NCI-H82 (cell line): ENCODE measurements around the gene HOMER3.

Source experiments
- DNase-seq: peaks from one replicate; lab custom pipeline; 2025; lab: John Stamatoyannopoulos, UW

The HOMER3 gene

DNA sequence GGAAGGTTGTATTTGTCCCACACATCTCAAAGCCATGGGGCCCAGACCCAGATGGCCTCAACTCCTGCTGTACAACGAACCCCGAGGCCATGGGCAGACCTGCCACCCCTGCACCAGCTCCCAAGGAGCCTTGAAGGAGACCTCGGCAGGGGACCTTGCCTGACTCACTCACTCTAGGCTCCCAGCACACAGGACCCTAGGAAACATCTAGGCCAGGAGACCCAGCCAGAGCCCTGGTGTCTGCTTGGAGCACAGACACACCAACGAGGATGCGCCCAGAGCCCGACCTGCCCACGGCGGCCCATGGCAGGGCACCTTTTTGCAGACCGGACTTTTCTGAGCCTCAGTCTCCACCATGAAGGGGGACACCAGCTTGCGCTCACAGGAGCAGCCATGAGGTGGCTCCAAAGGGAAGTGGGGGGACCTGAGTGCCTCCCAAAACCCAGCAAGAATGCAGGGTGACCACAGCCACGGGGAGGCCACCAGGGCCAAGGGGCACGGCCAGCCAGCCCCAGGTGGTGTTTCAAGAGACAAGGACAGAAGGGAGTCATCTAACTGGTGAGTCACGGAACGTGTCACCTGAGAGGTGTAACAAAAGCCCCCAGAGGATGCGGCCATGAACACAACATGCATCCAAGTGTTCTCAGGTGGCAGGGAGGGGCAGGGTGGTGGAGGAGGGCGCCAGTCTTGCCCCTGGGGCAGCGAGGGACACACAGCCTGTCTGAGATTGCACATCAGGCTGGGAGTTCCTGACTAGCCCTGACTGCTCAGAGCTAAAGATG, 40.1 kb downstream of the HOMER3 start:
- no peak for DNase-seq

DNA sequence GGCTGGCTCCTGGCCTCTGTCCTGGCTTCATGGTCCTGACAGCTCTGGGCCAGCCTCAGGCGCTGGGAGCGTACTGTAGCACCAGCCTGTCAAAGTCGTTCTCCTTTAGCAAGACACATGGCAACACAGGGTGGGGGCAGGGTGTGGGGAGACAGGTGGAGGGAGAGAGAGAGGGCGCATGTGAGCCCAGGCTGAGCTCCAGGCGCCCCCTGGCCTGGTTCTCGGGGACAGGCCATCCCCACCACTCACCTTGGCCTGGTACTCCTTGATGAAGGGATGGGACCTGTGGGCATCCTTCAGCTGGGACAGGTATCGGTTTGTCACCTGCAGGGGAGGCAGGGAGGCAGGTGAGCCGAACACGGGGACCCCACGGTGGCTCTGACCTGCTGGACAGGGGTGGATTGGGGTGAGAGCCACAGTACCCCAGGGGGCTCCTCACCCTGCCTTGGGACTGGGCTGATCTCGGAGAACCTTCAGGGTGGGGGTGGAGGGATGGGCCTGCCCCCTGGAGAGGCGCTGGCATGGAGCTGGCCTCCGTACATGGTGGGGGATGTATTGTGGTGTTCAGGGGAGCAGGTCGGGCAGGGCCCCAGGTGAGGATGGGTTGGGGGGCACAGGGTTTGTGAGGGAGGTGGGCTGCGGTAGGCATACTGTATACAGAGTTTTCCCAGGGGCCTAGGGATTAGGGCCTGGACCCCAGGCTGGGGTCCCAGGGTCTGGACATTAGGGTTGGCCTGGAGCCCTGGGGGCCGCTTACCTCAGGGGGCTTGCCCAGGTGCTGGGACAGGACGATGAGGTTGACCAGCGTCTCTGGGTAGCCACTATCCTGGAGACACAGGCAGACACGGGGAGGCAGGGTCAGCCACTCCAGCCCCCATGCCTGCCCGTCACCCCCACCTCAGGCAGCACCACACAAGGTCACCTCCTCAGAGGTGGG, 41.1 kb downstream of the HOMER3 start:
- DNase-seq, result peak; percentile 54

DNA sequence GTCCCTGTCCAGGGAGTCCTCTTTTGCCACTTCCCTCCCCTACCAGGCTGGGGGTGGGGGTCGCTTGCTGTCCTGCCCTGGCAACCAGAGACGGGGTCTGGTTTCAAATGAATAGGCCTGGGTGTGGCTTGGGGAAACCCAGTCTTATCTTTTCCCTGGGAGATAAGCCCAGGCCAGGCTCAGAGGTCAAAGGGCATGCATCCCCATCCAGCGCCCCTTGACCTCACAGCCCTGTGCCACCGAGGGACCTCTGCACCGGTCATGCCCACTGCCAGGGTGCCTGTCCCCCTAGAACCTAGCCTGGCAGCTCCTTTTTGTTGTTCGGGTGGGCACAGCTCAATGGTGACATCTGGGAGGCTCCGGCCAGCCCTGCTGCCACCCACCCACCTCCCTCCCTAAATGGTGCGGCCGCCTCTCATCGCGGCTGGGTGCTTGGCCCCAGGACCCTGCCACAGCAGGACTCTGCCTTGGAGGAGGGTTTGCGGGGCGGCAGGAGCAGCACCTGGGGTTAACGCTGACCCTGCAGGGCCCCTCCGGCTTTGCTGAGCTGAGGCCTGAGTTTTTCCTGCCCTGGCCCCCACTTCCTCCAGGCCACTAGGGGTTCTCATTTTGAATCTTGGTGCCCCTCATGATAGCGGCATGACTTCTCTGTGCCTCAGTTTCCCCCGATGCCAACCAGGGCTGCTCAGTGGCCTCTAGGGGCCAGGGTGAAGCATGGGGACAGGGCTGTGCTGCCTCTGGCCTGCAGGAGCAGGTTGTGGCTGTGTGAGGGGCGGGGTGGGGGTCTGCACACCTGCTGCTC, 42.2 kb downstream of the HOMER3 start:
- DNase-seq, result no peak

GRCh38 chr19:18898081-18898606, 42.9 kb downstream of the HOMER3 start:
- DNase-seq, result no peak

DNA sequence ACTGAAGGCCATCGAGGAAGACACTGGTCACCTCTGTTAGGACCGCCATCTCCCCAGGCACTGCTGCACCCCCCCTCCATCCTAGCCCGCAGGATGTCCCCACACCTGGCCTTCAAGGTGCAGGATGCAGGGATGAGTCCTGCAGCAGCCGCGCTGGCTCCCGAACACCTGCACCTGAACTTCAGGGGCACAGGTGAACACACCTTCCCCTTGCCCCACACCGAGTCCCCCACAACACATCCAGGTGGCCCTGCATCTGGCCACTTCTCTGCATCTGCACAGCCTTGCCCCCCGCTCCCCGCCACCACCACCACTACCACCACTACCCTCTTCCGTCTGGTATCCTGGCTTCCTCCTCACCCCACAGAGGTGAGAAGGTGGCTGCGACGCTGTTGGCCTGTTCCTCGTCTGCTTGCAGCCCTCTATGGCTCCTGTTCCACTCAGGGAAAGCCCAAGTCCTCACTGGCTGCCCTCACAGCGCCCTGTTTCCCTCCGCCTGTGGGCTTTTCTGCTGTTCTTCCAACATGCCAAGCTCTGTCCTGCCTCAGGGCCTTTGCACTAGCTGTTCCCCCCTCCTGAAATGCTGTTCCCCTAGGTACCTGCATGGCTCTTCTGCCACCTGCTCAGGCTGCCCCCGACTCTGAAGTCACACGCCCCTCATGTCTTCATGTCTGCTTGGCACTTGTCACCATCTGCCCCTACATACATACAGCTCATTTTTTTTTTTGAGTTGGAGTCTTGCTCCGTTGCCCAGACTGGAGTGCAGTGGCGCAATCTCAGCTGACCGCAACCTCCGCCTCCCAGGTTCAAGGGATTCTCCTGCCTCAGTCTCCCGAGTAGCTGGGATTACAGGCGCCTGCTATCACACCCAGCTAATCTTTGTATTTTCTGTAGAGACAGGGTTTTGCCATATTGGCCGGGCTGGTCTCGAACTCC, 43.7 kb downstream of the HOMER3 start:
- DNase-seq, result no peak

DNA sequence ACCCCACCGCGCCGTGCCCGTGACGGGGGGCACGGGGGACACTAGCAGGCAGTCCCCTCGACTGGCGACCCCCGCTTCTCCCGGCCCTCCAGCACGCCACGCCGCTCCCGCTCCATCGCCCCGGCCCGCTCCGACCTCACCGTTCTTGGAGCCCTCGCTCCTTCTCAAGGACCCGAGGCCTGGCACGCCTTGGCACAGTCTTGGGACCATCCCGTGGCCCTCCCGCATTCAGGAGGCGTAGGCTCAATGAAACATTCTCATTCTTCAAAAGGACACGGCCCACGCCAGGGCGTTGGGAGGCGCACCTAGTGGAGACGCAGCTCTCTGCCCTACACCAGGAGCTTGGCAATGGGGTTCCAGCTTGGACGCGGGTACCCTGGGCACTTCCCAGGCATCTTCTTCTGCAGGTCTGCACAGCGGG, 44.6 kb downstream of the HOMER3 start:
- DNase-seq, result peak; percentile 41

DNA sequence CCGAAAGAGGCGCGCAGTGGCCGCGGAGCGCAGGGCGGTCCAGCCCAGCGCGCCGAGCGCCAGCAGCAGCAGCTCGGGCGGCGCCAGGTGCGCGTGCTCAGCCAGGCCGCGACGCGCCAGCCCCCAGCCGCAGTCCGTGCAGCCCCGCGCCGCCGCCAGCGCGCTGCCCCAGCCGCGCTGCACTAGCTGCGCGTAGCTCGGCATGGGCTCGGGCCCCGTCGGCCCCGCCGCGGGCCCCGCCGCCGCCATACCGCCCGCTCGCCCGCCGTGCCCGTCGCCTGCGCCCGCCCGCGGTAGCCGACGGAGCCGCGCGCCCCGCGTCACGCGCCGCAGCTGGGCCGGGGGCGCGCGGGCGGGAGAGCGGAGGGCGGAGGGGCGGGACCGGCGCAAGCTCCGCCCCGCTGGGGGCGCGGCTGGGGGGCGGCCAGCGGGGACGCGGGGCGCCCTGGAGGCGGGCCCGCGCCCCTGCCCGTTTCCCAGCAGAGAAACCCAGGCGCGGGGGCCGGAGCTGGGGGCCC, 45.1 kb downstream of the HOMER3 start, which contains the start of gene CERS1:
CERS1 (minus strand) TSS at position 335 of the 518 bp plus-strand sequence; CDS start at position 249, 86 bp downstream.
- DNase-seq, result peak; percentile 73

DNA sequence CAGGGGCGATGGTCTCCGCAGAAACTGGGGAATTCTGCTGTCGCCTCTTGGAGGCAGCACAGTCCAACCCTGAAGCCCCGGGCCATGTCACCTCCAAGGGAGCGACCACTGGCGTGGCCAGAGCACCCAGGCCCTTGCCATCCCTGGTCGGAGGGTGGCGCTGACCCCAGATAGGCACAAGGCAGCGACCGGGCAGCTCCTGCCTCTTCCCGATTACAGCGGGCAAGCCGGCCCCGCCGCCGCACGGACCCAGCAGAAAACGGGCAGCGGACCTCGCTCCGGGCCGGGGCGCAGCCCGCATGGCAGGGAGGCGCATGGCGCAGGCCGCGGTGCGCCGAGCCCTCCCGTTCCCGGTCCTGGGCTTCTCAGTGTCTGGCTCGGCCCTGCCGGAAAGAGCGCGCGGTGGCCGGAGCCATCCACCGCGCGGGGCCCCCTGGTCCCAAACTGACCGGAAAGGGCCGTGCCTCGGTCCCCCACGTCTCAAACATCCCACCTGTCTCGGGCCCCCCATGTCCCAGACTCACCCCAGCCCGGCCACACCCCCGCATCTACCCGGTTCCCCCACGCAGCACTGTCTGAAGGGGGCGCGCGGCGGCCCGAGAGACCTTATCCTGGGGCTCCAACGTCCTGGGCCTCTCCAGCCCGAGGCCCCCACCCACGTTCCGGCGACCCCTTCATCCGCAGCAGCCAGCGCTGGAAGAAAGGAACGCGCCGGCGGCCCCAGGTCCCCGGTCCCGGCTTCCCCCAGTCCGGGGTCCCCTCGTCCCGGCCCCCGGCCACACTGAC, 45.8 kb downstream of the HOMER3 start:
- DNase-seq, result peak; percentile 74

GRCh38 chr19:18894254-18895037, 46.6 kb downstream of the HOMER3 start:
- peak; percentile 94 for DNase-seq

DNA sequence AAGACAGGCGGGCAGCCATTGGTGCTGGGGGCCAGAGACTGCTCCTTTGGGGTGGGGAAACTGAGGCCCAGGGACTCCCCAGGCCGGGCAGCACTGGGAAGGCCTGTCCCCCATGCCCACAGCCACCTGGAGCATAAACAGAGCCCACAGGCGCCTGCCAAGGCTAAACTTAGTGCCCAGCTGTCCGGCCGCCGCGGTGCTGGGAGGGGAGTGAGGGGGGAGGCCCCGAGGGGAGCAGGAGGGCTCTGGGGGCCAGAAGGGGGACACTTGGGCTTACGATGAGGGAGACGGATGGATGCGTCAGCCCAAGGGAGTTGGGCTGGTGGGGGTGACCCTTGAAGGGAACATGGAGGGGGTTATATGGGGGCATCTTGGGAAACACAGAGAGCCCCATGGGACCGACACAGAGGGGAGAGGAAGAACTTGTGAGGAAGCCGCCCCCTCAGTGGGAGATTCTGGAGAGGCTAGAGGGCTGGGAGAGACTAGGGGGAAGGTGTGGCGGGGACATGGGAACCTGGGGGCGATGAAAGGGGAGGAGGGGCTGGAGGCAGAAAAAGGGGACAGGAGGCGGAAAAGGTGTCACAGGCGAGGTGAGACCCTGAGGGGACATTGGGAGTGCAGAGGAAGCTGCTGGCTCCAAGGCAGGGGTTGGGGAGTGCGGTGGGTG, 47.3 kb downstream of the HOMER3 start:
- no peak for DNase-seq

DNA sequence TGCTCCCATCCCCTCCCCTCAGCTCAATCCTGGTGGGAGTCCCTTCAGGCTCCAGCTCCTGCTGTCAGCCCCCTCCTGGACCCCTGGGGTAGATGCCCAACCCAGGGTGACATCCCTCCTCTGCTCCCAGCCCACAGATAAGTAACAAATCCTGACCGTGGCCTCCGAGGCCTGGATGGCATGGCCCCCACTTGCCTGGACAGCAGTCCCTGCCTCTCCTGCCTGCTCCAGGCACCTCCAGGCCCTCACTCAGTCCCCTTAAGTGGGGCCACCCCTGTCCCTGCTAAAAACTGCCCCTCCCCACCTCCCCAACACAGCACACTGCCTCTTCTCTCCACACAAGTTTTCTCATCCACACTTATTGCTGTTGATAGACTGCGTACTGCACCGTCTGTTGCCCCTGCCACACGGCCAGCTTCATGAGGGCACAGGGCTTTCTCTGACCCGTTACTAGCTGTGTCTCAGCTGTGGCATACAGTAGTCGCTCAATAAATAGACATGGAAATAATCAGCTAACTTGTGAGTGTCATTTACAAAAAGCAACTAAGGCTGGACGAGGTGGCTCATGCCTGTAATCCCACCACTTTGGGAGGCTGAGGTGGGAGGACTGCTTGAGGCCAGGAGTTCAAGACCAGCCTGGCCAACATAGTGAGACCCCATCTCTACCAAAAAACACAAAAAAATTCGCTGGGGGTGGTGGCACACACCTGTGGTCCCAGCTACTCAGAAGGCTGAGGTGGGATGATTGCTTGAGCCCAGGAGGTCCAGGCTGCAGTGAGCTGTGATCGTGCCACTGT, 50.9 kb downstream of the HOMER3 start:
- DNase-seq, result no peak

DNA sequence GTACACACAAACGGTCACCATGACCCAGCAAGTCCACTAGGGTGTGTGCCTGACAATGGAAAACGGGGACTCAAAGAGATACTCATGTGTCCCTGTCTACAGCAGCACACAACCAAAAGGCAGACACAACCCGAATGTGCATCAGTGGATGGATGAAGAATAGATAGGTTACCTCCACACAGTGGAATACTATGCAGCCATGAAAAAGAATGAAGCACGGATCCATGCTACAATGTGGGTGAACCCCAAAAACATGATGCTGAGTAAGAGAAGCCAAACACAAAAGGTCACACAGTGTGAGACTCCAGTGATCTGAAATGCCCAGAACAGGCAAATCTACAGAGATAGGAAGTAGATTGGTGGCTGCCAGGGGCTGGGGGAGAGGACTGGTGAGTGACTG, 54.0 kb downstream of the HOMER3 start:
- no peak for DNase-seq

GRCh38 chr19:18883526-18884304, 57.3 kb downstream of the HOMER3 start:
- no peak for DNase-seq

DNA sequence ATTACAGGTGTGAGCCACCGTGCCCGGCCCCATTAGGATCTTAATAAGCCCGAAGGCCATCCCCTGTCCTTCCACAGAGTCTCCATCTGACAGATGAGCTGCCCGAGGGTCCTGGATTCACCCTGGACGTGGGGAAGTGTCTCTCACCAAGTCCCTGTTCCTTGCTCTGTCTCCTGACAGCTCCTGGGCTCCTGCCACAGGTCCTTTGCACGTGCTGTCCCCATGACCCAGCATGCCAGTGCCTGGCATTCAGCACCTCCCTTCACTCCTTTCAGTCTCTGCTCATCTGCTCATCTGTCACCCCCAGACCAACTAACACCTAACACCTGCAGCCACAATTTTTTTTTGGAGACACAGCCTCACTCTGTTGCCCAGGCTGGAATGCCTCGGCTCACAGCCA, 59.5 kb downstream of the HOMER3 start:
- no peak for DNase-seq

GRCh38 chr19:18879579-18880373, 61.2 kb downstream of the HOMER3 start:
- peak; percentile 82 for DNase-seq
